ENCODE measurements around the gene AP2B1. TPM values are rescaled to one million over a fixed set of nuclear protein-coding genes. Genes with fewer than 3 reads are reported as not detected.
"Not testable (repeated sequence)": the region's sequence is repeated elsewhere in the genome, so short reads cannot be mapped to it uniquely, and the experiment has no call there.

Gene AP2B1
- polyA plus RNA-seq, 1 donor (not counting 4 experiments of a cell fraction or from before 2014, with no cell fraction given) = 189 TPM

GRCh38 chr17:35750526-35751395, 163.6 kb downstream of the AP2B1 start:
- no peaks in the 10 kb centered on the region for H3K27me3 ChIP-seq (ENCODE audit: control insufficient read depth, extremely low read depth, insufficient read depth, low read length)
- peak overlapping the region; percentile 25 for H3K4me2 ChIP-seq (ENCODE audit: control insufficient read depth, extremely low read depth, insufficient read depth, low read depth, low read length)
- TF ChIP-seq EZH2 (IDR thresholded peaks at IDR 0.05; ENCODE audit: low read length) = no peak
- no peak for TF ChIP-seq CTCF (optimal IDR thresholded peaks at IDR 0.05 in 1 of 3, IDR thresholded peaks at IDR 0.05 in 1 of 3, conservative IDR thresholded peaks at IDR 0.05 in 1 of 3; ENCODE audit: extremely low read depth in 1 of 3, insufficient read depth in 2 of 3, low read length in 3 of 3)
- DNase-seq (ENCODE audit: low read depth, low spot score) = no peak
- no peak overlapping the region for H3K27ac ChIP-seq (ENCODE audit: control insufficient read depth, insufficient read depth, low read length)
- H3K9ac ChIP-seq (ENCODE audit: control insufficient read depth, extremely low read depth, insufficient read depth, low read length) = no peak overlapping the region
- no peaks in the 10 kb centered on the region for H3K9me3 ChIP-seq (ENCODE audit: control insufficient read depth, low read depth, low read length)
- no peak for FAIRE-seq
- H4K20me1 ChIP-seq (ENCODE audit: control insufficient read depth, extremely low read depth, insufficient read depth, low read length) = no peaks in the 10 kb centered on the region
- no peak overlapping the region for H2AFZ ChIP-seq (ENCODE audit: control insufficient read depth, low read length)
- H3K9me1 ChIP-seq (ENCODE audit: control insufficient read depth, extremely low read depth, insufficient read depth, low read length) = peaks cover 3% of the 10 kb centered on the region
- H3K4me3 ChIP-seq (ENCODE audit: control insufficient read depth in 2 of 3, extremely low read depth in 1 of 3, insufficient read depth in 2 of 3, low read depth in 1 of 3, low read length in 3 of 3) = no peak overlapping the region
- no peaks in the 10 kb centered on the region for H3K36me3 ChIP-seq (ENCODE audit: control insufficient read depth in 2 of 2, extremely low read depth in 1 of 2, insufficient read depth in 2 of 2, low read length in 2 of 2)
- peaks cover 28% of the 10 kb centered on the region for H3K4me1 ChIP-seq (ENCODE audit: control insufficient read depth, extremely low read depth, insufficient read depth, low read length)
- H3K79me2 ChIP-seq (ENCODE audit: control insufficient read depth, insufficient read depth, low read length) = no peaks in the 10 kb centered on the region
- dilution Hi-C loops (cut with MboI; ENCODE audit: extremely low pct_ligation_motif_present, low sequenced_read_pairs) = no loop called here

GRCh38 chr17:35751541-35751940, 164.4 kb downstream of the AP2B1 start:
- H2AFZ ChIP-seq (ENCODE audit: control insufficient read depth, low read length); H3K27me3 ChIP-seq (ENCODE audit: control insufficient read depth, extremely low read depth, insufficient read depth, low read length); H3K9ac ChIP-seq (ENCODE audit: control insufficient read depth, extremely low read depth, insufficient read depth, low read length); FAIRE-seq; H3K9me3 ChIP-seq (ENCODE audit: control insufficient read depth, low read depth, low read length); H3K9me1 ChIP-seq (ENCODE audit: control insufficient read depth, extremely low read depth, insufficient read depth, low read length); H3K36me3 ChIP-seq (ENCODE audit: control insufficient read depth in 2 of 2, extremely low read depth in 1 of 2, insufficient read depth in 2 of 2, low read length in 2 of 2); H3K79me2 ChIP-seq (ENCODE audit: control insufficient read depth, insufficient read depth, low read length); dilution Hi-C loops (cut with MboI; ENCODE audit: extremely low pct_ligation_motif_present, low sequenced_read_pairs); H3K27ac ChIP-seq (ENCODE audit: control insufficient read depth, insufficient read depth, low read length); H4K20me1 ChIP-seq (ENCODE audit: control insufficient read depth, extremely low read depth, insufficient read depth, low read length); DNase-seq (ENCODE audit: low read depth, low spot score); H3K4me3 ChIP-seq (ENCODE audit: control insufficient read depth in 2 of 3, extremely low read depth in 1 of 3, insufficient read depth in 2 of 3, low read depth in 1 of 3, low read length in 3 of 3); H3K4me2 ChIP-seq (ENCODE audit: control insufficient read depth, extremely low read depth, insufficient read depth, low read depth, low read length): not testable (repeated sequence)
- H3K4me1 ChIP-seq (ENCODE audit: control insufficient read depth, extremely low read depth, insufficient read depth, low read length) = peaks cover 28% of the 10 kb centered on the region
